GM23338 (cell line): ENCODE results near the gene CDC42BPB. TPM values are rescaled to one million over a fixed set of nuclear protein-coding genes. Genes with fewer than 3 reads are reported as not detected.
A peak's percentile ranks its signal among the peaks of the same experiment; 100 is the strongest.

ENCODE experiments used
- ATAC-seq: fragments of 200-7000 bp; cut with Tn5 transposase; 3 replicates; pipeline ENCODE4 v1.9.1; 2020
- DNase-seq: peaks from one replicate; pipeline ENCODE4 v3.0.0-alpha.2; 2015; ENCODE audit warnings: low spot score
- H2AFZ ChIP-seq: fragments of 200-600 bp; sonication (generic); 2 replicates; pipeline ENCODE4 v1.8.0; 2016; ENCODE audit warnings: antibody characterized with exemption, mild to moderate bottlenecking, moderate library complexity
- H3F3A ChIP-seq: fragments of 200-600 bp; sonication (generic); replicated peaks from 2 replicates; pipeline ENCODE4 v1.8.0; 2017; ENCODE audit warnings: antibody characterized with exemption, mixed run types, low read depth
- H3K27ac ChIP-seq: fragments of 200-600 bp; sonication (generic); 2 replicates; pipeline ENCODE4 v1.6.1; 2016; ENCODE audit warnings: low read depth
- H3K27me3 ChIP-seq: fragments of 200-600 bp; sonication (generic); 2 replicates; pipeline ENCODE4 v1.8.0; 2016; ENCODE audit warnings: mild to moderate bottlenecking, mixed run types, moderate library complexity; ENCODE audit not compliant: insufficient read depth
- H3K36me3 ChIP-seq: fragments of 200-600 bp; sonication (generic); 2 replicates; pipeline ENCODE4 v1.8.0; 2016; ENCODE audit warnings: mild to moderate bottlenecking; ENCODE audit not compliant: insufficient read depth
- H3K4me1 ChIP-seq: fragments of 200-600 bp; sonication (generic); 2 replicates; pipeline ENCODE4 v1.8.0; 2016; ENCODE audit warnings: mild to moderate bottlenecking, moderate library complexity; ENCODE audit not compliant: insufficient read depth
- H3K4me2 ChIP-seq: fragments of 200-600 bp; sonication (generic); 2 replicates; pipeline ENCODE4 v1.7.1; 2017; ENCODE audit warnings: mixed run types
- H3K4me3 ChIP-seq: fragments of 200-600 bp; sonication (generic); 2 replicates; pipeline ENCODE4 v1.6.1; 2016; ENCODE audit warnings: mixed run types
- H3K79me2 ChIP-seq: fragments of 200-600 bp; sonication (generic); replicated peaks from 2 replicates; pipeline ENCODE4 v1.8.0; 2017; ENCODE audit warnings: mild to moderate bottlenecking; ENCODE audit not compliant: insufficient read depth
- H3K9me2 ChIP-seq: fragments of 200-600 bp; sonication (generic); 2 replicates; pipeline ENCODE4 v1.8.0; 2017; ENCODE audit not compliant: insufficient read depth
- H4K20me1 ChIP-seq: fragments of 200-600 bp; sonication (generic); replicated peaks from 2 replicates; pipeline ENCODE4 v1.8.0; 2017; ENCODE audit warnings: mild to moderate bottlenecking; ENCODE audit not compliant: insufficient read depth
- H3K27ac Mint-ChIP-seq: 2 replicates; pipeline ENCODE4 v1.8.0; 2020; ENCODE audit warnings: inconsistent platforms, mild to moderate bottlenecking, moderate library complexity, mixed read lengths
- H3K27me3 Mint-ChIP-seq: 3 replicates; pipeline ENCODE4 v1.8.0; 2022; ENCODE audit warnings: low read depth, mild to moderate bottlenecking, moderate library complexity, mixed read lengths, inconsistent platforms; ENCODE audit not compliant: insufficient read depth, poor library complexity
- H3K36me3 Mint-ChIP-seq: 3 replicates; pipeline ENCODE4 v1.8.0; 2021; ENCODE audit warnings: low read depth, mild to moderate bottlenecking, inconsistent platforms, moderate library complexity, mixed read lengths
- H3K4me1 Mint-ChIP-seq: 3 replicates; pipeline ENCODE4 v1.8.0; 2020; ENCODE audit warnings: mild to moderate bottlenecking, inconsistent platforms, mixed read lengths
- H3K4me3 Mint-ChIP-seq: 3 replicates; pipeline ENCODE4 v1.8.0; 2021; ENCODE audit warnings: moderate library complexity, mild to moderate bottlenecking, inconsistent platforms, mixed read lengths
- H3K9me3 Mint-ChIP-seq: 3 replicates; pipeline ENCODE4 v1.8.0; 2020; ENCODE audit warnings: moderate library complexity, mild to moderate bottlenecking, inconsistent platforms, mixed read lengths
- JUNB ChIP-seq: IDR thresholded peaks from one replicate; pipeline ENCODE4 v1.6.1; 2016; ENCODE audit warnings: antibody characterized with exemption; ENCODE audit not compliant: unreplicated experiment
- NANOG ChIP-seq: IDR thresholded peaks from 2 replicates; pipeline ENCODE4 v1.6.1; 2016; ENCODE audit warnings: antibody characterized with exemption, borderline replicate concordance
- POLR2AphosphoS5 ChIP-seq: IDR thresholded peaks from 2 replicates; pipeline ENCODE4 v1.6.1; 2016; ENCODE audit warnings: antibody characterized with exemption, low read depth
- STAT1 ChIP-seq: IDR thresholded peaks from one replicate; pipeline ENCODE4 v1.6.1; 2016; ENCODE audit warnings: antibody characterized with exemption; ENCODE audit not compliant: unreplicated experiment
- ZNF114 ChIP-seq: fragments of 250-450 bp; sonication (Bioruptor Pico); IDR thresholded peaks from 2 replicates; pipeline ENCODE4 v1.5.0; 2020; ENCODE audit warnings: mild to moderate bottlenecking, moderate library complexity
- polyA plus RNA-seq: library from polyadenylated mRNA; unstranded; fragments of >200 nt; fragmentation: Nextera tagmentation; extraction: Ambion mirVana; gene quantifications from 2 replicates; pipeline ENCODE4 v1.2.1, GENCODE V29; 2016
- total RNA-seq: library from RNA; depleted of rRNA; stranded (reverse); fragments of >200 nt; shearing (Covaris generic); gene quantifications from 2 replicates; pipeline ENCODE4 v1.2.3, GENCODE V29; 2014
- TF ChIP-seq, protein P1 (sequence below), 2 experiments: fragments of 200-600 bp in 1 of 2; sonication (generic) in 1 of 2; conservative IDR thresholded peaks; 2 replicates each; pipeline versions ENCODE4 v1.5.1 to v1.6.1; 2016 to 2017; ENCODE audit warnings: antibody characterized with exemption in 2 of 2, low read depth in 2 of 2, mild to moderate bottlenecking in 2 of 2, moderate library complexity in 1 of 2
- TF ChIP-seq, protein P2 (sequence below): fragments of 250-450 bp; sonication (Bioruptor Pico); IDR thresholded peaks from 2 replicates; pipeline ENCODE4 v1.5.0; 2020; ENCODE audit warnings: mild to moderate bottlenecking, moderate library complexity

CDC42BPB gene
- total and polyA plus RNA-seq, 2 experiments from 2014 or later, result 12.3 to 127 TPM

DNA sequence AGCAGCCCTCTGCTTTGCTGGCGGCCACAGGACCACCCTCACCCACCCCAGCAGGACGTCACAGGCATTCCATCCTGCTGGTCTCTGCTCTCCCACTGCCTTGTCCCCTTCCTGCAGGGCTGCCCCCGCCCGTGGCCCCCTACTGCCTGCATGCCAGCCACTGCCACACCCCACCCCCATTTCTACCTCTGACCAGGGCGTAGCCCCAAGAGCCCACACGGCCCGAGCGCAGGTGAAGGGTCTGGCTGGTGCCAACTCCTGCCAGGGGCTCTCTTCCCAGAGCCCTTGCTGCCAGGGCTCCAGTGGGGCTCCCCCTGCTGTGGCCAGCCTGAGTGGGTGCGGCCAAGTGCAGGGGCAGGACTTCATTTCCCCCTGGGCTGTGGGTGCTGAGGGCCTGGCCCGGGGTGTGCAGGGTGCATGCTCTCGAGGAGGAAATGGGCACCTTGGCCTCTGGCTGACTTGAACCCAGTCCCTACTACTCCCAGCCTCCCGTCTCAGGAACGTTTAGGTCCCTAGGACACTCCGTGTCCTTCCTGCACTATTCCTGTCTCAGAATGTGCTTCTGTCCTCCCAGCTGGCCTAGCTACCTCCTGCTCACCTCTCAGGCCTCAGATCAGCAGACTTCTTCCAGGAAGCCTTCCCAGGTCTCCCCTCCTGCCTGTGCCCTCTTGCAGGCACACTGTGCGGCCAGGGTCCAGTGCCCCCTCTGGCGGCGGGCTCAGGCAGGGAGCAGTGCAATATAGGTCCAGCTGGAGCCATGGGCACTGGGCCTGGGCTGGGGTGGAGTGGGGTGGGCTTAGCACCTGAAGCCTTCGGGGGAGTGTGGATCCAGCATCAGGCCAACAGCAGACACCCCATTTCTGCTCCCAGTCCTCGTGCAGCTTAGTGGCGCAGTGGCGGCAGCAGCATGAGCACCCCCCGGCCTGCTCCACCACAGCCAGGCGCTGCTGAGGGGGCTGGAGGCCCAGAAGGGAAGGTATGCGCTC is 28.1 kb upstream of the CDC42BPB start:
- Histone ChIP-seq H3K4me1 (no peaks in the 10 kb centered on the region), H3K27ac (no peak overlapping the region), H3K36me3 (no peaks in the 10 kb centered on the region), H3K9me2 (peaks cover 11% of the 10 kb centered on the region; the same call in 1 of the 2 replicates), H3K4me2 (no peak overlapping the region), H3K79me2 (no peaks in the 10 kb centered on the region), H3K27me3 (peaks cover 41% of the 10 kb centered on the region), H3F3A (no peaks in the 10 kb centered on the region), H3K4me3 (no peak overlapping the region), H2AFZ (no peak overlapping the region), H4K20me1 (no peaks in the 10 kb centered on the region)
- peak; percentile 63 for DNase-seq
- TF ChIP-seq, protein P1, sequence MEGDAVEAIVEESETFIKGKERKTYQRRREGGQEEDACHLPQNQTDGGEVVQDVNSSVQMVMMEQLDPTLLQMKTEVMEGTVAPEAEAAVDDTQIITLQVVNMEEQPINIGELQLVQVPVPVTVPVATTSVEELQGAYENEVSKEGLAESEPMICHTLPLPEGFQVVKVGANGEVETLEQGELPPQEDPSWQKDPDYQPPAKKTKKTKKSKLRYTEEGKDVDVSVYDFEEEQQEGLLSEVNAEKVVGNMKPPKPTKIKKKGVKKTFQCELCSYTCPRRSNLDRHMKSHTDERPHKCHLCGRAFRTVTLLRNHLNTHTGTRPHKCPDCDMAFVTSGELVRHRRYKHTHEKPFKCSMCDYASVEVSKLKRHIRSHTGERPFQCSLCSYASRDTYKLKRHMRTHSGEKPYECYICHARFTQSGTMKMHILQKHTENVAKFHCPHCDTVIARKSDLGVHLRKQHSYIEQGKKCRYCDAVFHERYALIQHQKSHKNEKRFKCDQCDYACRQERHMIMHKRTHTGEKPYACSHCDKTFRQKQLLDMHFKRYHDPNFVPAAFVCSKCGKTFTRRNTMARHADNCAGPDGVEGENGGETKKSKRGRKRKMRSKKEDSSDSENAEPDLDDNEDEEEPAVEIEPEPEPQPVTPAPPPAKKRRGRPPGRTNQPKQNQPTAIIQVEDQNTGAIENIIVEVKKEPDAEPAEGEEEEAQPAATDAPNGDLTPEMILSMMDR (conservative IDR thresholded peaks at IDR 0.05; ENCODE audit: low read depth in 2 of 2), result peak; percentile 64 to 79
- no peak for TF ChIP-seq POLR2AphosphoS5
- ATAC-seq, result peak; percentile 75
- no peaks in the 10 kb centered on the region for H3K9me3 Mint-ChIP-seq
- no peaks in the 10 kb centered on the region for H3K36me3 Mint-ChIP-seq
- no peak overlapping the region for H3K27ac Mint-ChIP-seq
- H3K4me1 Mint-ChIP-seq, result peaks cover 2% of the 10 kb centered on the region; the same call in 1 of the 3 replicates
- peaks cover 23% of the 10 kb centered on the region for H3K27me3 Mint-ChIP-seq
- H3K4me3 Mint-ChIP-seq, result no peak overlapping the region; the same call in 2 of the 3 replicates

DNA sequence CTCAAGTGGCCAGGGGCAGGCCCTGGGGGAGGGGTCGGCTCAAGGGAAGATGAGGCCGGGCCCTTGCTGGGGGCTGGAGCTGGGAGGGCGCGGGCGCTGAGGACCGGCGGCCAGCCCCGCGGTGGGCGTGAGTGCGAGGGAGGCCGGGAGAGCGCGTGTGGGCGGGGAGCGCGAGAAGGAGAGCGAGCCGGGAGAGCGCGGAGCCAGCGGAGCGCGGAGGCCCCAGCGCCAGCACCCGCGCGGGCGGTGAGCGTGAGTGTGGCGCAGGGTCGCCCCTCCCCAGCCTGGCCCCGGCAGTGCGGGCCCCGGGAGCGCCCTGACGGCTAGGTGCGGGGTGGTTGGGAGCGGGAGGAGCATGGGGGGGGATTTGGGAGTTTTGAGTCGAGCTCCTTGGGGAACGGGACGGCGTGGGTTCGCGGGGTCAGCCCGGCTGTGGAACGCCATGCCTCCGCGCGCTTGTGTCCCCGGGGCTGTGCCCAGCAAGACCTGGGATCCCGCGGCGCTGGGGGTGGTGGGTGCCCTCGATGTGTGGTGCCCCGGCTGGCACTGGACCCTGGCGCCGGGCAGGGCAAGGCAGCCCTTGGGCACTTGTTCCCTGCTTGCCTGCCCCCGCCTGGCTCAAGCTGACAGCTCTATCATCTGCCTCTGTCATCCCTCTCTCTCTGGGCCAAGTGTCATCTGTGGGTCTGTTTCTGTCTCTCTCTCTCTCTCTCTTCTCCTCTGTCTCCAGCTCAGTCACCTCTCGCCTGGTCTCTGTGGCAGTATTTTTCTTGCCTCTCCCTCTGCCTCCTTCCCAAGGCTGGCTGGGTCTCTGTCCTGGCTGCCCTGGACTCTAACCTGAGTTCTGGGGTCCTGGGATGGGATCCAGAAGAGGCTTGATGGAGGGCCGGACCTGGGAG is 26.9 kb upstream of the CDC42BPB start, which contains the start of gene LBHD2:
Gene LBHD2 (plus strand): TSS at position 190 of the 899 bp plus-strand sequence. CDS start 1,803 bp downstream, outside the sequence.
- Histone ChIP-seq H3F3A (no peaks in the 10 kb centered on the region), H3K79me2 (no peaks in the 10 kb centered on the region), H3K9me2 (peaks cover 11% of the 10 kb centered on the region; the same call in 1 of the 2 replicates), H3K36me3 (no peaks in the 10 kb centered on the region), H3K4me1 (no peaks in the 10 kb centered on the region), H3K4me3 (peak within 1 kb of the TSS; percentile 62), H4K20me1 (no peaks in the 10 kb centered on the region), H3K4me2 (peak within 1 kb of the TSS; percentile 81), H3K27me3 (peaks cover 37% of the 10 kb centered on the region), H2AFZ (peak within 1 kb of the TSS; percentile 78; the same call in 1 of the 2 replicates), H3K27ac (no peak within 1 kb of the TSS)
- Mint-ChIP-seq H3K27ac (no peak within 1 kb of the TSS), H3K4me1 (peaks cover 2% of the 10 kb centered on the region; the same call in 1 of the 3 replicates), H3K4me3 (peak within 1 kb of the TSS; percentile 59), H3K36me3 (no peaks in the 10 kb centered on the region), H3K9me3 (no peaks in the 10 kb centered on the region), H3K27me3 (peaks cover 21% of the 10 kb centered on the region)
- peak; percentile 67 for ATAC-seq
- DNase-seq, result peak; percentile 54
- TF ChIP-seq JUNB, result no peak
- no peak for TF ChIP-seq ZNF114
- TF ChIP-seq, protein P2, sequence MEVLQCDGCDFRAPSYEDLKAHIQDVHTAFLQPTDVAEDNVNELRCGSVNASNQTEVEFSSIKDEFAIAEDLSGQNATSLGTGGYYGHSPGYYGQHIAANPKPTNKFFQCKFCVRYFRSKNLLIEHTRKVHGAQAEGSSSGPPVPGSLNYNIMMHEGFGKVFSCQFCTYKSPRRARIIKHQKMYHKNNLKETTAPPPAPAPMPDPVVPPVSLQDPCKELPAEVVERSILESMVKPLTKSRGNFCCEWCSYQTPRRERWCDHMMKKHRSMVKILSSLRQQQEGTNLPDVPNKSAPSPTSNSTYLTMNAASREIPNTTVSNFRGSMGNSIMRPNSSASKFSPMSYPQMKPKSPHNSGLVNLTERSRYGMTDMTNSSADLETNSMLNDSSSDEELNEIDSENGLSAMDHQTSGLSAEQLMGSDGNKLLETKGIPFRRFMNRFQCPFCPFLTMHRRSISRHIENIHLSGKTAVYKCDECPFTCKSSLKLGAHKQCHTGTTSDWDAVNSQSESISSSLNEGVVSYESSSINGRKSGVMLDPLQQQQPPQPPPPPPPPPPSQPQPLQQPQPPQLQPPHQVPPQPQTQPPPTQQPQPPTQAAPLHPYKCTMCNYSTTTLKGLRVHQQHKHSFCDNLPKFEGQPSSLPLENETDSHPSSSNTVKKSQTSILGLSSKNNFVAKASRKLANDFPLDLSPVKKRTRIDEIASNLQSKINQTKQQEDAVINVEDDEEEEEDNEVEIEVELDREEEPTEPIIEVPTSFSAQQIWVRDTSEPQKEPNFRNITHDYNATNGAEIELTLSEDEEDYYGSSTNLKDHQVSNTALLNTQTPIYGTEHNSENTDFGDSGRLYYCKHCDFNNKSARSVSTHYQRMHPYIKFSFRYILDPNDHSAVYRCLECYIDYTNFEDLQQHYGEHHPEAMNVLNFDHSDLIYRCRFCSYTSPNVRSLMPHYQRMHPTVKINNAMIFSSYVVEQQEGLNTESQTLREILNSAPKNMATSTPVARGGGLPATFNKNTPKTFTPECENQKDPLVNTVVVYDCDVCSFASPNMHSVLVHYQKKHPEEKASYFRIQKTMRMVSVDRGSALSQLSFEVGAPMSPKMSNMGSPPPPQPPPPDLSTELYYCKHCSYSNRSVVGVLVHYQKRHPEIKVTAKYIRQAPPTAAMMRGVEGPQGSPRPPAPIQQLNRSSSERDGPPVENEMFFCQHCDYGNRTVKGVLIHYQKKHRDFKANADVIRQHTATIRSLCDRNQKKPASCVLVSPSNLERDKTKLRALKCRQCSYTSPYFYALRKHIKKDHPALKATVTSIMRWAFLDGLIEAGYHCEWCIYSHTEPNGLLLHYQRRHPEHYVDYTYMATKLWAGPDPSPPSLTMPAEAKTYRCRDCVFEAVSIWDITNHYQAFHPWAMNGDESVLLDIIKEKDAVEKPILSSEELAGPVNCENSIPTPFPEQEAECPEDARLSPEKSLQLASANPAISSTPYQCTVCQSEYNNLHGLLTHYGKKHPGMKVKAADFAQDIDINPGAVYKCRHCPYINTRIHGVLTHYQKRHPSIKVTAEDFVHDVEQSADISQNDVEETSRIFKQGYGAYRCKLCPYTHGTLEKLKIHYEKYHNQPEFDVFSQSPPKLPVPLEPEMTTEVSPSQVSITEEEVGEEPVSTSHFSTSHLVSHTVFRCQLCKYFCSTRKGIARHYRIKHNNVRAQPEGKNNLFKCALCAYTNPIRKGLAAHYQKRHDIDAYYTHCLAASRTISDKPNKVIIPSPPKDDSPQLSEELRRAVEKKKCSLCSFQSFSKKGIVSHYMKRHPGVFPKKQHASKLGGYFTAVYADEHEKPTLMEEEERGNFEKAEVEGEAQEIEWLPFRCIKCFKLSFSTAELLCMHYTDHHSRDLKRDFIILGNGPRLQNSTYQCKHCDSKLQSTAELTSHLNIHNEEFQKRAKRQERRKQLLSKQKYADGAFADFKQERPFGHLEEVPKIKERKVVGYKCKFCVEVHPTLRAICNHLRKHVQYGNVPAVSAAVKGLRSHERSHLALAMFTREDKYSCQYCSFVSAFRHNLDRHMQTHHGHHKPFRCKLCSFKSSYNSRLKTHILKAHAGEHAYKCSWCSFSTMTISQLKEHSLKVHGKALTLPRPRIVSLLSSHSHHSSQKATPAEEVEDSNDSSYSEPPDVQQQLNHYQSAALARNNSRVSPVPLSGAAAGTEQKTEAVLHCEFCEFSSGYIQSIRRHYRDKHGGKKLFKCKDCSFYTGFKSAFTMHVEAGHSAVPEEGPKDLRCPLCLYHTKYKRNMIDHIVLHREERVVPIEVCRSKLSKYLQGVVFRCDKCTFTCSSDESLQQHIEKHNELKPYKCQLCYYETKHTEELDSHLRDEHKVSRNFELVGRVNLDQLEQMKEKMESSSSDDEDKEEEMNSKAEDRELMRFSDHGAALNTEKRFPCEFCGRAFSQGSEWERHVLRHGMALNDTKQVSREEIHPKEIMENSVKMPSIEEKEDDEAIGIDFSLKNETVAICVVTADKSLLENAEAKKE (CRISPR knock-in tag), result no peak
- TF ChIP-seq STAT1, result no peak
- TF ChIP-seq POLR2AphosphoS5, result no peak
- TF ChIP-seq NANOG, result no peak
- TF ChIP-seq, protein P1 (conservative IDR thresholded peaks at IDR 0.05; ENCODE audit: low read depth in 2 of 2), result no peak
